A549 (cell line): Measurements from ENCODE around the gene UTP15. TPM values are rescaled to one million over a fixed set of nuclear protein-coding genes. Genes with fewer than 3 reads are reported as not detected.

Experiments
- ATAC-seq, 2 experiments: fragments of 200-7000 bp in 1 of 2; fragments of >200 bp in 1 of 2; cut with Nextera tagmentation in 1 of 2; cut with Tn5 transposase in 1 of 2; 3 replicates each; pipeline versions ENCODE4 v1.8.0 to v1.9.1; 2018 to 2020; ENCODE audit warnings: mild to moderate bottlenecking in 1 of 2, moderate library complexity in 1 of 2
- CTCF ChIA-PET: fragments of 300-600 bp; sonication (Branson Sonifier 250); formaldehyde crosslinking; extraction: SDS; loops from one replicate; lab custom pipeline; 2021; ENCODE audit warnings: antibody characterized with exemption, inconsistent platforms; lab: Yijun Ruan, JAX
- POLR2A ChIA-PET: fragments of 350-600 bp; formaldehyde crosslinking; extraction: SDS; loops from one replicate; lab custom pipeline; 2021; ENCODE audit warnings: antibody characterized with exemption, inconsistent platforms; lab: Yijun Ruan, JAX
- DNase-seq, 2 experiments: peaks; one replicate each; pipeline versions ENCODE4 v3.0.0 to v3.0.0-alpha.2; 2011 to 2016; ENCODE audit warnings: low read depth in 1 of 2, low spot score in 1 of 2
- FAIRE-seq: peaks from 2 replicates; lab custom pipeline; 2011; peaks lifted over from hg19 to GRCh38; lab: Jason Lieb, UNC
- H3K27ac ChIP-seq, 2 experiments: fragments of >200 bp; sonication (Bioruptor Twin); formaldehyde crosslinking; 3 replicates each; pipeline ENCODE4 v1.5.1; 2016 to 2017
- H3K4me1 ChIP-seq: fragments of >200 bp; sonication (Bioruptor Twin); formaldehyde crosslinking; 3 replicates; pipeline ENCODE4 v1.6.1; 2016
- H3K4me2 ChIP-seq: fragments of >200 bp; sonication (Bioruptor Twin); formaldehyde crosslinking; 3 replicates; pipeline ENCODE4 v1.6.1; 2016
- H3K4me3 ChIP-seq: fragments of >200 bp; sonication (Bioruptor Twin); formaldehyde crosslinking; 3 replicates; pipeline ENCODE4 v1.5.1; 2016
- H3K9me3 ChIP-seq: fragments of >200 bp; sonication (Bioruptor Twin); formaldehyde crosslinking; 3 replicates; pipeline ENCODE4 v1.6.1; 2016
- CBX2 ChIP-seq: fragments of 200-600 bp; sonication (generic); IDR thresholded peaks from 2 replicates; pipeline ENCODE4 v1.6.1; 2016; ENCODE audit warnings: low read depth, mild to moderate bottlenecking, borderline replicate concordance
- CBX8 ChIP-seq: fragments of 200-600 bp; sonication (generic); IDR thresholded peaks from 2 replicates; pipeline ENCODE4 v1.6.1; 2016
- CHD4 ChIP-seq: fragments of 200-600 bp; sonication (generic); IDR thresholded peaks from 2 replicates; pipeline ENCODE4 v1.6.1; 2016; ENCODE audit warnings: antibody characterized with exemption, mild to moderate bottlenecking, borderline replicate concordance
- EP300 ChIP-seq, 2 experiments: fragments of >200 bp; sonication (Bioruptor Twin); formaldehyde crosslinking; IDR thresholded peaks; 2 replicates in 1 of 2; 3 replicates in 1 of 2; pipeline ENCODE4 v1.6.1; 2016 to 2017
- FOSB ChIP-seq: fragments of 250-450 bp; sonication (Bioruptor Pico); IDR thresholded peaks from 2 replicates; pipeline ENCODE4 v1.5.0; 2020; ENCODE audit warnings: mild to moderate bottlenecking, moderate library complexity
- FOSL2 ChIP-seq, 2 experiments: fragments of 450-650 bp in 1 of 2; fragments of >200 bp in 1 of 2; sonication (Bioruptor Twin) in 1 of 2; formaldehyde crosslinking; IDR thresholded peaks; 2 replicates each; pipeline versions ENCODE4 v1.5.0 to v1.6.1; 2016 to 2020; ENCODE audit warnings: mild to moderate bottlenecking in 1 of 2, moderate library complexity in 1 of 2
- FOXS1 ChIP-seq: fragments of 250-450 bp; sonication (Bioruptor Pico); IDR thresholded peaks from 2 replicates; pipeline ENCODE4 v1.5.0; 2020; ENCODE audit warnings: mild to moderate bottlenecking, moderate library complexity
- GATA3 ChIP-seq: IDR thresholded peaks from 2 replicates; pipeline ENCODE4 v1.6.1; 2012; ENCODE audit warnings: borderline replicate concordance
- HDAC2 ChIP-seq: fragments of 200-600 bp; sonication (generic); IDR thresholded peaks from 2 replicates; pipeline ENCODE4 v1.6.1; 2016
- HEYL ChIP-seq: fragments of 250-450 bp; sonication (Bioruptor Pico); IDR thresholded peaks from 2 replicates; pipeline ENCODE4 v1.8.0; 2021; ENCODE audit warnings: mild to moderate bottlenecking, moderate library complexity
- HOXB5 ChIP-seq: fragments of 250-450 bp; sonication (Bioruptor Pico); IDR thresholded peaks from 2 replicates; pipeline ENCODE4 v1.5.0; 2020; ENCODE audit warnings: mild to moderate bottlenecking, moderate library complexity
- JUN ChIP-seq, 2 experiments: fragments of >200 bp; sonication (Bioruptor Twin); formaldehyde crosslinking; IDR thresholded peaks; 2 replicates in 1 of 2; 3 replicates in 1 of 2; pipeline ENCODE4 v1.6.1; 2016 to 2017
- JUNB ChIP-seq: fragments of >200 bp; sonication (Bioruptor Twin); formaldehyde crosslinking; IDR thresholded peaks from 2 replicates; pipeline ENCODE4 v1.6.1; 2016
- KDM1A ChIP-seq: fragments of 200-600 bp; sonication (generic); IDR thresholded peaks from 2 replicates; pipeline ENCODE4 v1.6.1; 2016; ENCODE audit warnings: low read depth, mild to moderate bottlenecking
- KDM5A ChIP-seq: fragments of 200-600 bp; sonication (generic); IDR thresholded peaks from 2 replicates; pipeline ENCODE4 v1.6.1; 2016; ENCODE audit warnings: antibody characterized with exemption, mild to moderate bottlenecking
- MAFK ChIP-seq: fragments of 450-650 bp; IDR thresholded peaks from 2 replicates; pipeline ENCODE4 v1.6.1; 2014; ENCODE audit not compliant: partially characterized antibody
- MAZ ChIP-seq: fragments of 150-350 bp; IDR thresholded peaks from 2 replicates; pipeline ENCODE4 v1.6.1; 2014; ENCODE audit warnings: antibody characterized with exemption, low read depth, low read length, borderline replicate concordance
- MYC ChIP-seq: IDR thresholded peaks from 2 replicates; pipeline ENCODE4 v1.6.1; 2012; ENCODE audit warnings: mild to moderate bottlenecking, inconsistent platforms, low read length, improper control_type of control experiment, borderline replicate concordance
- NFE2L2 ChIP-seq: fragments of 150-350 bp; conservative IDR thresholded peaks from 2 replicates; pipeline ENCODE4 v1.6.1; 2014; ENCODE audit warnings: low read length
- NPAS2 ChIP-seq: fragments of 250-450 bp; sonication (Bioruptor Pico); IDR thresholded peaks from 2 replicates; pipeline ENCODE4 v1.8.0; 2022; ENCODE audit warnings: mild to moderate bottlenecking, moderate library complexity, borderline replicate concordance
- POLR2A ChIP-seq: IDR thresholded peaks from 2 replicates; pipeline ENCODE4 v1.6.1; 2012; ENCODE audit warnings: mild to moderate bottlenecking, low read length
- POLR2AphosphoS2 ChIP-seq: conservative IDR thresholded peaks from 2 replicates; pipeline ENCODE4 v1.6.1; 2012; ENCODE audit warnings: low read length, improper control_type of control experiment, inconsistent platforms
- RAD21 ChIP-seq, 2 experiments: fragments of >200 bp in 1 of 2; sonication (Bioruptor Twin) in 1 of 2; formaldehyde crosslinking in 1 of 2; IDR thresholded peaks in 1 of 2; conservative IDR thresholded peaks in 1 of 2; 2 replicates in 1 of 2; 3 replicates in 1 of 2; pipeline ENCODE4 v1.6.1; 2012 to 2018; ENCODE audit warnings: inconsistent platforms in 1 of 2
- RARB ChIP-seq: fragments of 250-450 bp; sonication (Bioruptor Pico); IDR thresholded peaks from 2 replicates; pipeline ENCODE4 v1.8.0; 2021; ENCODE audit warnings: mild to moderate bottlenecking, moderate library complexity
- RCOR1 ChIP-seq: fragments of 150-350 bp; IDR thresholded peaks from 2 replicates; pipeline ENCODE4 v1.6.1; 2014; ENCODE audit warnings: antibody characterized with exemption, low read length, low read depth
- SMC3 ChIP-seq: fragments of >200 bp; sonication (Bioruptor Twin); formaldehyde crosslinking; IDR thresholded peaks from 3 replicates; pipeline ENCODE4 v1.6.1; 2018; ENCODE audit warnings: inconsistent platforms
- SREBF2 ChIP-seq: fragments of 450-650 bp; IDR thresholded peaks from 2 replicates; pipeline ENCODE4 v1.6.1; 2014; ENCODE audit warnings: mild to moderate bottlenecking, moderate library complexity
- TFCP2L1 ChIP-seq: fragments of 250-450 bp; sonication (Bioruptor Pico); IDR thresholded peaks from 2 replicates; pipeline ENCODE4 v1.5.0; 2021; ENCODE audit warnings: mild to moderate bottlenecking
- WGBS: methylation state at CpG from one replicate; pipeline ENCODE4 v1.1.6; 2017; ENCODE audit errors: missing lambda C conversion rate; 5-methylcytosine and 5-hydroxymethylcytosine counted together
- polyA minus RNA-seq: library from RNA; depleted of rRNA, polyadenylated mRNA; stranded (reverse); fragments of >200 nt; gene quantifications from 2 replicates; pipeline ENCODE4 v1.2.3, GENCODE V29; 2011; rRNA and poly(A)+ RNA removed
- polyA plus RNA-seq, 4 experiments: library from polyadenylated mRNA; depleted of rRNA in 3 of 4; stranded (reverse); fragments of >200 nt; fragmentation: RNase III in 1 of 4; extraction: RNeasy Plus Mini Kit Qiagen cat#74134 plus additional on column Dnase treatment in 1 of 4; gene quantifications; 2 replicates in 3 of 4; 3 replicates in 1 of 4; pipeline ENCODE4 v1.2.3, GENCODE V29; 2011 to 2017
- TF ChIP-seq, protein P1 (sequence below): IDR thresholded peaks from 2 replicates; pipeline ENCODE4 v1.6.1; 2012; ENCODE audit warnings: low read depth, borderline replicate concordance
- TF ChIP-seq, protein P2 (sequence below): fragments of >200 bp; sonication (Bioruptor Twin); formaldehyde crosslinking; IDR thresholded peaks from 3 replicates; pipeline ENCODE4 v1.5.1; 2016
- TF ChIP-seq, protein P3 (sequence below): fragments of 250-450 bp; sonication (Bioruptor Pico); IDR thresholded peaks from 2 replicates; pipeline ENCODE4 v1.5.0; 2020; ENCODE audit warnings: low read depth, mild to moderate bottlenecking, moderate library complexity
- TF ChIP-seq, protein P4 (sequence below): fragments of 150-350 bp; IDR thresholded peaks from 2 replicates; pipeline ENCODE4 v1.6.1; 2014; ENCODE audit warnings: low read depth, mild to moderate bottlenecking, low read length
- TF ChIP-seq, protein P5 (sequence below): IDR thresholded peaks from 2 replicates; pipeline ENCODE4 v1.6.1; 2012

Gene UTP15, protein sequence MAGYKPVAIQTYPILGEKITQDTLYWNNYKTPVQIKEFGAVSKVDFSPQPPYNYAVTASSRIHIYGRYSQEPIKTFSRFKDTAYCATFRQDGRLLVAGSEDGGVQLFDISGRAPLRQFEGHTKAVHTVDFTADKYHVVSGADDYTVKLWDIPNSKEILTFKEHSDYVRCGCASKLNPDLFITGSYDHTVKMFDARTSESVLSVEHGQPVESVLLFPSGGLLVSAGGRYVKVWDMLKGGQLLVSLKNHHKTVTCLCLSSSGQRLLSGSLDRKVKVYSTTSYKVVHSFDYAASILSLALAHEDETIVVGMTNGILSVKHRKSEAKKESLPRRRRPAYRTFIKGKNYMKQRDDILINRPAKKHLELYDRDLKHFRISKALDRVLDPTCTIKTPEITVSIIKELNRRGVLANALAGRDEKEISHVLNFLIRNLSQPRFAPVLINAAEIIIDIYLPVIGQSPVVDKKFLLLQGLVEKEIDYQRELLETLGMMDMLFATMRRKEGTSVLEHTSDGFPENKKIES
- 25.9 and 44.0 TPM in 2 replicates for polyA plus RNA-seq (2011; rRNA removed)
- 7.1 and 7.8 TPM in 2 replicates for polyA plus RNA-seq (2012; cell fraction: cytosol; rRNA removed)
- 21.9 and 33.6 TPM in 2 replicates for polyA plus RNA-seq (2012; cell fraction: nucleus; rRNA removed)
- 21.6 to 24.8 TPM (median 22.6 TPM) in 3 replicates for polyA plus RNA-seq (2017; fragmentation: RNase III; extraction: RNeasy Plus Mini Kit Qiagen cat#74134 plus additional on column Dnase treatment)
- polyA minus RNA-seq = 33.7 and 37.3 TPM in 2 replicates

DNA sequence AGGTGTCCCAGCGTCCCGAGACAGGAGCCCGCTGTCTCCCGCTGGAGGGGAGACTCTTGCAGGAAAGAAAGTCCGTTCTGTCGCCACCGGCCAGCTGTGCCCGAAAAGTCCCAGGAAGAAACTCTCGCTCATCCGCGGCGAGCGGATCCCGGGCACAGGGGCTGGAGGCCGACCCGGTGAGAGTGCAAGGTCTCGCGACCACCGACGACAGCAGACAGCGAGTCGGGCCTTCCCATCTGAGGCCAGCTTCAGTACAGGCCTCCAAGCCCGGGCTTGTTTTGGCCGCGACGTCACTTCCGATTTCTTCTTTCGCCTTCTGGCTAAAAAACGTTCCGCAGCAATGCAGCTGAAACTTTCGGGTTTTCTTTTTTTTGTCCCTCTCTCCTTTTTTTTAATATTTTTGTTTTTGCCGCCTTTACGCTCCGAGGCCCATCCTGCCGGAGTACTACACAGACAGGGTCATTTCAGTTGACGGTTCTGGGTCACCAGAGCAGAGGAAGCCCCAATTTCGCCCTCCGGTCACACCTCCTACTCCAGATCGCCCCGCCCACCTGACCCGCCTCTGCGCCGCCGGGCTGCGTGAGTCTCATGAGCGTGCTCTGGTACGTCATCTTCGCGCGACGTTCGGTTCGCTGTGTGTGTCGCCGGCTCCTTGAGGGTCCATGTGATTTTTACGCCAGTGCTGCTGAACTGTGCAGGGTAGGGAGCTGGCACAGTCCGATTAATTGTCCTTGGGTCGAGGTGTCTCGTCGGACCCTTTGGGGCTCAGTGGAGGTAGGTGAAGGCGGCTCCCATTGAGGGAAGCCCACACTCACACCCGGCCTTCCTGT, at the start of gene UTP15, which contains the start of gene ANKRA2:
Gene UTP15 (plus strand): TSS at position 605 of the 830 bp plus-strand sequence. CDS start 1,602 bp downstream, outside the sequence.
Gene ANKRA2 (minus strand): TSS at position 501 of the 830 bp plus-strand sequence. CDS start 2,758 bp downstream, outside the sequence.
- ChIA-PET POLR2A (interaction anchor here (0.6 to 2.0 kb wide), 7 partner anchors 12 to 248 kb away, joined by 3 to 4 read pairs (median 3); no protein-coding TSS in a partner anchor), CTCF (interaction anchor here (0.6 to 1.4 kb wide), 5 partner anchors 25 to 298 kb away, joined by 3 read pairs; no protein-coding TSS in a partner anchor)
- H3K4me2 ChIP-seq = peak within 1 kb of the TSS; percentile 96
- 1% methylated on average over 62 of the region's 62 CpGs for WGBS
- peak within 1 kb of the TSS; percentile 79 to 89 for H3K27ac ChIP-seq
- H3K4me1 ChIP-seq = peaks cover 18% of the 10 kb centered on the region; the same call in 2 of the 3 replicates
- DNase-seq (peak; percentile 75 to 99), ATAC-seq (peak; percentile 93 to 95), FAIRE-seq (peak; percentile 7)
- no peaks in the 10 kb centered on the region for H3K9me3 ChIP-seq
- H3K4me3 ChIP-seq = peak within 1 kb of the TSS; percentile 91
- TF ChIP-seq KDM1A = no peak
- no peak for TF ChIP-seq SMC3
- TF ChIP-seq, protein P1, sequence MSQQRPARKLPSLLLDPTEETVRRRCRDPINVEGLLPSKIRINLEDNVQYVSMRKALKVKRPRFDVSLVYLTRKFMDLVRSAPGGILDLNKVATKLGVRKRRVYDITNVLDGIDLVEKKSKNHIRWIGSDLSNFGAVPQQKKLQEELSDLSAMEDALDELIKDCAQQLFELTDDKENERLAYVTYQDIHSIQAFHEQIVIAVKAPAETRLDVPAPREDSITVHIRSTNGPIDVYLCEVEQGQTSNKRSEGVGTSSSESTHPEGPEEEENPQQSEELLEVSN = no peak; the same call in 1 of the 2 replicates
- TF ChIP-seq CBX8 = no peak
- TF ChIP-seq, protein P2, sequence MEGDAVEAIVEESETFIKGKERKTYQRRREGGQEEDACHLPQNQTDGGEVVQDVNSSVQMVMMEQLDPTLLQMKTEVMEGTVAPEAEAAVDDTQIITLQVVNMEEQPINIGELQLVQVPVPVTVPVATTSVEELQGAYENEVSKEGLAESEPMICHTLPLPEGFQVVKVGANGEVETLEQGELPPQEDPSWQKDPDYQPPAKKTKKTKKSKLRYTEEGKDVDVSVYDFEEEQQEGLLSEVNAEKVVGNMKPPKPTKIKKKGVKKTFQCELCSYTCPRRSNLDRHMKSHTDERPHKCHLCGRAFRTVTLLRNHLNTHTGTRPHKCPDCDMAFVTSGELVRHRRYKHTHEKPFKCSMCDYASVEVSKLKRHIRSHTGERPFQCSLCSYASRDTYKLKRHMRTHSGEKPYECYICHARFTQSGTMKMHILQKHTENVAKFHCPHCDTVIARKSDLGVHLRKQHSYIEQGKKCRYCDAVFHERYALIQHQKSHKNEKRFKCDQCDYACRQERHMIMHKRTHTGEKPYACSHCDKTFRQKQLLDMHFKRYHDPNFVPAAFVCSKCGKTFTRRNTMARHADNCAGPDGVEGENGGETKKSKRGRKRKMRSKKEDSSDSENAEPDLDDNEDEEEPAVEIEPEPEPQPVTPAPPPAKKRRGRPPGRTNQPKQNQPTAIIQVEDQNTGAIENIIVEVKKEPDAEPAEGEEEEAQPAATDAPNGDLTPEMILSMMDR = no peak
- TF ChIP-seq GATA3 = no peak
- TF ChIP-seq NPAS2 (CRISPR knock-in tag) = no peak
- TF ChIP-seq RARB = no peak
- TF ChIP-seq MYC = no peak; the same call in 1 of the 2 replicates
- TF ChIP-seq CBX2 = no peak
- peak; percentile 73 for TF ChIP-seq POLR2A
- TF ChIP-seq NFE2L2 = no peak
- TF ChIP-seq KDM5A = peak; percentile 89
- TF ChIP-seq SREBF2 = no peak
- TF ChIP-seq HOXB5 = no peak
- TF ChIP-seq MAZ = no peak
- no peak for TF ChIP-seq HEYL
- TF ChIP-seq, protein P3, sequence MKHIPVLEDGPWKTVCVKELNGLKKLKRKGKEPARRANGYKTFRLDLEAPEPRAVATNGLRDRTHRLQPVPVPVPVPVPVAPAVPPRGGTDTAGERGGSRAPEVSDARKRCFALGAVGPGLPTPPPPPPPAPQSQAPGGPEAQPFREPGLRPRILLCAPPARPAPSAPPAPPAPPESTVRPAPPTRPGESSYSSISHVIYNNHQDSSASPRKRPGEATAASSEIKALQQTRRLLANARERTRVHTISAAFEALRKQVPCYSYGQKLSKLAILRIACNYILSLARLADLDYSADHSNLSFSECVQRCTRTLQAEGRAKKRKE (CRISPR knock-in tag) = no peak
- TF ChIP-seq JUN (IDR thresholded peaks at IDR 0.05) = peak; percentile 42 to 78; a peak in 3 of 5 replicates
- no peak for TF ChIP-seq FOXS1 (CRISPR knock-in tag)
- no peak for TF ChIP-seq JUNB
- TF ChIP-seq EP300 (IDR thresholded peaks at IDR 0.05) = no peak
- TF ChIP-seq HDAC2 = no peak
- no peak for TF ChIP-seq FOSB (CRISPR knock-in tag)
- TF ChIP-seq TFCP2L1 (CRISPR knock-in tag) = no peak
- TF ChIP-seq, protein P4, sequence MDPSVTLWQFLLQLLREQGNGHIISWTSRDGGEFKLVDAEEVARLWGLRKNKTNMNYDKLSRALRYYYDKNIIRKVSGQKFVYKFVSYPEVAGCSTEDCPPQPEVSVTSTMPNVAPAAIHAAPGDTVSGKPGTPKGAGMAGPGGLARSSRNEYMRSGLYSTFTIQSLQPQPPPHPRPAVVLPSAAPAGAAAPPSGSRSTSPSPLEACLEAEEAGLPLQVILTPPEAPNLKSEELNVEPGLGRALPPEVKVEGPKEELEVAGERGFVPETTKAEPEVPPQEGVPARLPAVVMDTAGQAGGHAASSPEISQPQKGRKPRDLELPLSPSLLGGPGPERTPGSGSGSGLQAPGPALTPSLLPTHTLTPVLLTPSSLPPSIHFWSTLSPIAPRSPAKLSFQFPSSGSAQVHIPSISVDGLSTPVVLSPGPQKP = no peak
- no peak for TF ChIP-seq CHD4
- TF ChIP-seq RCOR1 = no peak
- no peak for TF ChIP-seq MAFK
- TF ChIP-seq POLR2AphosphoS2 = no peak
- TF ChIP-seq, protein P5, sequence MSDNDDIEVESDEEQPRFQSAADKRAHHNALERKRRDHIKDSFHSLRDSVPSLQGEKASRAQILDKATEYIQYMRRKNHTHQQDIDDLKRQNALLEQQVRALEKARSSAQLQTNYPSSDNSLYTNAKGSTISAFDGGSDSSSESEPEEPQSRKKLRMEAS = peak; percentile 91
- no peak for TF ChIP-seq FOSL2 (IDR thresholded peaks at IDR 0.05)
- 0 out of 2 replicates have a peak, but pooled peaks have one; percentile 11 for TF ChIP-seq FOSL2 (CRISPR knock-in tag; IDR thresholded peaks at IDR 0.05)
- no peak for TF ChIP-seq RAD21 (conservative IDR thresholded peaks at IDR 0.05 in 1 of 2, IDR thresholded peaks at IDR 0.05 in 1 of 2)
